CD4-positive, CD25-positive, alpha-beta regulatory T cell (primary cell): ENCODE measurements around the gene SLC19A1. TPM values are rescaled to one million over a fixed set of nuclear protein-coding genes. Genes with fewer than 3 reads are reported as not detected.

Experiments
- ATAC-seq, 2 donors: fragments of 150-1000 bp; cut with Tn5 transposase; one replicate each; pipeline ENCODE4 v1.10.0; 2021; ENCODE audit warnings: low read depth in 2 of 2, moderate number of reproducible peaks in 2 of 2, moderate library complexity in 1 of 2
- DNase-seq, 3 donors: peaks; one replicate each; pipeline versions ENCODE4 v3.0.0 to v3.0.0-alpha.2; 2012 to 2022; ENCODE audit warnings: mixed read lengths in 1 of 3
- H3K27ac ChIP-seq: one replicate; pipeline ENCODE4 v1.7.0; 2013; ENCODE audit warnings: mild to moderate bottlenecking, low read length; ENCODE audit not compliant: insufficient read depth, poor library complexity, severe bottlenecking
- H3K27me3 ChIP-seq: one replicate; pipeline ENCODE4 v1.7.0; 2013; ENCODE audit warnings: low read length; ENCODE audit not compliant: control insufficient read depth, insufficient read depth
- H3K36me3 ChIP-seq: one replicate; pipeline ENCODE4 v1.7.0; 2013; ENCODE audit warnings: mild to moderate bottlenecking, low read length, moderate library complexity; ENCODE audit not compliant: control insufficient read depth, insufficient read depth
- H3K4me1 ChIP-seq: 2 replicates; pipeline ENCODE4 v1.7.0; 2013; ENCODE audit warnings: mild to moderate bottlenecking, low read length; ENCODE audit not compliant: insufficient read depth, control insufficient read depth, poor library complexity, severe bottlenecking
- H3K4me3 ChIP-seq: one replicate; pipeline ENCODE4 v1.7.0; 2013; ENCODE audit warnings: low read depth, mild to moderate bottlenecking, low read length, moderate library complexity
- H3K9me3 ChIP-seq, 2 experiments: 1 replicate in 1 of 2; 2 replicates in 1 of 2; pipeline ENCODE4 v1.7.0; 2013; ENCODE audit warnings: low read length in 2 of 2, mild to moderate bottlenecking in 1 of 2, moderate library complexity in 1 of 2; ENCODE audit not compliant: control insufficient read depth in 2 of 2
- H3K27ac Mint-ChIP-seq, 3 donors: one replicate each; pipeline ENCODE4 v1.8.0; 2020 to 2022; ENCODE audit warnings: mild to moderate bottlenecking in 3 of 3, mixed read lengths in 3 of 3, moderate library complexity in 2 of 3
- H3K27me3 Mint-ChIP-seq: one replicate; pipeline ENCODE4 v1.8.0; 2022; ENCODE audit warnings: mild to moderate bottlenecking, mixed read lengths
- H3K36me3 Mint-ChIP-seq: one replicate; pipeline ENCODE4 v1.8.0; 2020; ENCODE audit warnings: mixed read lengths
- H3K4me1 Mint-ChIP-seq, 4 donors: one replicate each; pipeline ENCODE4 v1.8.0; 2020 to 2022; ENCODE audit warnings: mixed read lengths in 4 of 4, mild to moderate bottlenecking in 1 of 4
- H3K4me3 Mint-ChIP-seq, 4 donors: one replicate each; pipeline ENCODE4 v1.8.0; 2020 to 2022; ENCODE audit warnings: mild to moderate bottlenecking in 4 of 4, mixed read lengths in 4 of 4, moderate library complexity in 3 of 4
- H3K9me3 Mint-ChIP-seq, 7 donors: one replicate each; pipeline ENCODE4 v1.8.0; 2020 to 2022; ENCODE audit warnings: mixed read lengths in 7 of 7, mild to moderate bottlenecking in 3 of 7, moderate library complexity in 2 of 7
- polyA plus RNA-seq, 4 donors: library from polyadenylated mRNA; unstranded; fragments of 300-500 nt; fragmentation: Illumina TruSeq; gene quantifications; one replicate each; pipeline ENCODE4 v1.2.3, GENCODE V29; 2021
- total RNA-seq: library from RNA; stranded (reverse); gene quantifications from one replicate; pipeline ENCODE4 v1.2.3, GENCODE V29; 2022

Gene SLC19A1
- total and polyA plus RNA-seq, 5 donors from 2014 or later = 4.7 to 10.8 (median 5.3) TPM

DNA sequence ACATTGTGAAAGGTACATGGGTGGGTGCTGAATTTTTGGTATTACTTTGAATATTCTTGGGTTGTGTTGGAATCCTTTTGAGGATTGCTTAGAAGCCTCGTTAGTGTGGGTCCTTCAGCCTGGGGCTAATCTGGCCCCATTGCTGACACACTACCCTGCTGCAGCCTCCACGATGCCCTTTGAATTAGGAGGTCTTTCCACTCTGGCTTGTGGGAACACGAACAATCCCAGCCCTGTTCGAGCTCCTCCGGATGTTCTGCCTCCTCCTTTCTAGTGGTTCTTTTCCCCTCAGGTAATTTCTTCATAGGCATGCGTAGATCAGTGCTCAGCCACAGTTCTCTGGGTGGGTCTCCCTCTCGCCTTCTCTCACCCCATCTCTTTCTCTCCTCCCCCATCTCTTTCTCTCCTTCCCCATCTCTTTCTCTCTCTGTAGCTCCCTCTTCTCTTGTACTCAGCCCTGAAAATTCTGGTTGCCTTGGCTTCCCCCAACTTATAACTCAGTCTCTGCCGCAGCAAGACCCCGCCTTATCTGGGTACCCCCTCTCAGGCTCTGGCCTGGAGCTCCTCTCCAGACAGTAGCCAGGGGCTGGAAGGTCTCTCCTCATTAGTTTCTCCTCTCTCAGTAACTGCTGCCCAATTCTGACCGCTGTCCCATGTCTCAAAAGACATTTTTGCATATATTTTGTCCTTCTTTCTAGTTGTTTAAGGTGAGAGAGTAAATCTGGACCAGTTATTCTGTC is 46.0 kb upstream of the SLC19A1 start:
- no peak overlapping the region for H3K27ac ChIP-seq
- peaks cover 22% of the 10 kb centered on the region for H3K4me1 ChIP-seq
- H3K4me3 ChIP-seq = no peak overlapping the region
- no peaks in the 10 kb centered on the region for H3K36me3 ChIP-seq
- H3K9me3 Mint-ChIP-seq = peaks cover 5 to 23% (median 15%) of the 10 kb centered on the region in 7 donors
- H3K27ac Mint-ChIP-seq = peak overlapping the region in 1 of 3 donors; percentile 32
- H3K4me3 Mint-ChIP-seq = peak overlapping the region in 3 of 4 donors; percentile 8 to 36 (median 16)
- peaks cover 47% of the 10 kb centered on the region for H3K27me3 Mint-ChIP-seq
- H3K9me3 ChIP-seq = peaks cover 12 to 21% of the 10 kb centered on the region in 2 experiments
- DNase-seq = no peak
- H3K27me3 ChIP-seq = peaks cover 17% of the 10 kb centered on the region
- ATAC-seq = no peak
- peaks cover 0 to 4% (median 0%) of the 10 kb centered on the region in 4 donors for H3K4me1 Mint-ChIP-seq
- no peaks in the 10 kb centered on the region for H3K36me3 Mint-ChIP-seq

DNA sequence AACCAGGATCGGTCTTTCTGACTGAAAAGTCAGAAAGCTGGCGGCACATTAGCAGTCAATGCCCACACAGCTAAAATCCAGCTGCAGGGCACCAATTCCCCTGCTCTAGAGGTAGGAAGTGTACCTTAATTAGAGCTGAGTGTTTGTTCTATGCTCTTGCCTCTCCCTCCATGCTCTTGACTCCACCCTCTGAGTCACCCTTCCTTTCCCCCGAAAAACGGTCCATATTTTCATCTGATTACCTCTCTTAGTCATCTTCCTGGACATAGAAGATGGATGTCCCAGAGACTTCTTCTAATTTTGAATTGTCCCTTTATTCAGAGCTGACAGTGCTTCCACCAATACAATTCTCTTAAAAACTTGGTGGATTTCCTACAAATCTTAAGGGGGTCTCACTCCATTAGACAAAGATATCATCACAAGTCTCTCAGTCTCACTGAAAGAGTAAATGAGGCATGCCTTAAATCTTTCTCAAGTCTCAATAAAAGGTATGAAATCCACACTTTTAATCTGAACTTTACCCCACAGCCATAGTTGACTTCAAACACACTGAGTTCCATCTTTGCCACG is 44.1 kb upstream of the SLC19A1 start:
- H3K36me3 ChIP-seq = no peaks in the 10 kb centered on the region
- ATAC-seq (no peak), DNase-seq (no peak)
- Mint-ChIP-seq H3K27ac (no peak overlapping the region), H3K36me3 (no peaks in the 10 kb centered on the region), H3K9me3 (peaks cover 5 to 29% (median 18%) of the 10 kb centered on the region in 7 donors), H3K4me3 (peak overlapping the region in 1 of 4 donors; percentile 42), H3K27me3 (peaks cover 48% of the 10 kb centered on the region), H3K4me1 (no peaks in the 10 kb centered on the region)
- peaks cover 17% of the 10 kb centered on the region for H3K27me3 ChIP-seq
- no peak overlapping the region for H3K4me3 ChIP-seq
- peaks cover 6% of the 10 kb centered on the region for H3K4me1 ChIP-seq
- H3K9me3 ChIP-seq = peaks cover 18 to 21% of the 10 kb centered on the region in 2 experiments
- no peak overlapping the region for H3K27ac ChIP-seq

- Mint-ChIP-seq H3K27me3 (peaks cover 48% of the 10 kb centered on the region), H3K4me1 (no peaks in the 10 kb centered on the region), H3K4me3 (no peak overlapping the region), H3K27ac (no peak overlapping the region), H3K9me3 (peaks cover 7 to 29% (median 18%) of the 10 kb centered on the region in 7 donors), H3K36me3 (no peaks in the 10 kb centered on the region)
- Histone ChIP-seq H3K27me3 (peaks cover 17% of the 10 kb centered on the region), H3K4me1 (peaks cover 1% of the 10 kb centered on the region), H3K4me3 (no peak overlapping the region), H3K27ac (no peak overlapping the region), H3K9me3 (peaks cover 18 to 21% of the 10 kb centered on the region in 2 experiments), H3K36me3 (no peaks in the 10 kb centered on the region)
- no peak for ATAC-seq
- no peak for DNase-seq
Measured at GRCh38 chr21:45584786-45585185, 42.5 kb upstream of the SLC19A1 start.

DNA sequence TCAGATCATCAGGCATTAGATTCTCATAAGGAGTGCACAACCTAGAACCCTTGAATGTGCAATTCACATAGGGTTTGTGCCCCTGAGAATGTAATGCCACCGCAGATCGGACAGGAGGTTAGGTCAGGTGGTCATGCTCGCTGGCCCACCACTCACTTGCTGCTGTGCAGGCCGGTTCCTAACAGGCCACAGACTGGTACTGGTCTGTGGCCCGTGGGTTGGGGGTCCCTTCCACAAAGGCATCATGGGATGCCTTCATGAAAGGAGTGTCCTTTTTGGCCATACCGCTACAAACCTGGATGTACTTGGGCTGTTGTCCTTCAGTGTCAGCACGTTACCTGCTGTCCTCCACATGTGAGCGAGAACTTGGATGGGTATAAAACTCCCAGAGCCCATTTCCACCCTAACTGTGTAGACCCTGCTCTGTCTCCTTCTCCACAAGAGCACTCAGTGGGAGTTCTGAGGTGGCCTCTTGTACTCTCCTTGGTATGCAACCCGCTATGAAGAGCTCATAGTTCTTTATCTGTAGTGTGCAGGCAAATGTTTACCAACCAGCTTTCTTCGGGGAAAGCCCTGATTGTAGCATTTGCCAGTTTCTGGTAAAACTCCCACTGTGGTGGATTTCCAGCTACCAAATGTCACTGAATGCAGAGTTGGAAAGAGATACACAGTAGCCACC is 41.7 kb upstream of the SLC19A1 start:
- H3K27me3 ChIP-seq = peaks cover 17% of the 10 kb centered on the region
- no peak for DNase-seq
- H3K36me3 ChIP-seq = no peaks in the 10 kb centered on the region
- H3K27ac ChIP-seq = no peak overlapping the region
- Mint-ChIP-seq H3K27ac (no peak overlapping the region), H3K27me3 (peaks cover 47% of the 10 kb centered on the region), H3K9me3 (peaks cover 7 to 29% (median 18%) of the 10 kb centered on the region in 7 donors), H3K4me3 (no peak overlapping the region), H3K4me1 (no peaks in the 10 kb centered on the region), H3K36me3 (no peaks in the 10 kb centered on the region)
- no peak for ATAC-seq
- peaks cover 18 to 21% of the 10 kb centered on the region in 2 experiments for H3K9me3 ChIP-seq
- H3K4me3 ChIP-seq = no peak overlapping the region
- no peaks in the 10 kb centered on the region for H3K4me1 ChIP-seq

GRCh38 chr21:45582128-45582527 is 39.9 kb upstream of the SLC19A1 start:
- Histone ChIP-seq H3K4me3 (no peak overlapping the region), H3K27me3 (peaks cover 9% of the 10 kb centered on the region), H3K27ac (no peak overlapping the region), H3K9me3 (peaks cover 15 to 17% of the 10 kb centered on the region in 2 experiments), H3K4me1 (no peaks in the 10 kb centered on the region), H3K36me3 (no peaks in the 10 kb centered on the region)
- no peaks in the 10 kb centered on the region for H3K4me1 Mint-ChIP-seq
- DNase-seq (no peak), ATAC-seq (no peak)
- H3K36me3 Mint-ChIP-seq = no peaks in the 10 kb centered on the region
- H3K4me3 Mint-ChIP-seq = no peak overlapping the region
- H3K9me3 Mint-ChIP-seq = peaks cover 5 to 20% (median 9%) of the 10 kb centered on the region in 7 donors
- no peak overlapping the region for H3K27ac Mint-ChIP-seq
- H3K27me3 Mint-ChIP-seq = peaks cover 30% of the 10 kb centered on the region

DNA sequence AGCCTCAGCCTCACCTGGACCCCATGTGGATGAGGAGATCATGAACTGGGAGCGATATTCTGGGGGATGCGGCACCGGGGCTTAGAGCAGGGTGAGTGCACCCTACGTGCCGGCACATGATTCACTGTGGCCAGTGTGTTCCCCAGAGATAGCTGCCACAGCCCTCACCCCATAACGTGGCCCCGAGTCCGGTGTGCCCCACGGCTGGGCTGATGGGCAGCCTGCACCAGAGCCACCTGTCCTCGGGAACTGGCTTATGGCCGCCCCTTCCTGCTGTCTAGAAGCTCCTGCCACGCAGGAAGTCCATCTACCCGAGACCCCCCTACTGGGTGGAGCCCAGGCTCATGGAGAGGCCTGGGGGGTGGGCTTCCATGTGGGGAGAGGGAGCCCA is 39.1 kb upstream of the SLC19A1 start:
- DNase-seq = no peak
- Mint-ChIP-seq H3K4me1 (no peaks in the 10 kb centered on the region), H3K27me3 (peaks cover 21% of the 10 kb centered on the region), H3K9me3 (peaks cover under 1 to 12% (median 5%) of the 10 kb centered on the region in 7 donors), H3K4me3 (no peak overlapping the region), H3K36me3 (no peaks in the 10 kb centered on the region), H3K27ac (no peak overlapping the region)
- peaks cover 7% of the 10 kb centered on the region for H3K27me3 ChIP-seq
- no peak overlapping the region for H3K4me3 ChIP-seq
- H3K4me1 ChIP-seq = no peaks in the 10 kb centered on the region
- no peaks in the 10 kb centered on the region for H3K36me3 ChIP-seq
- ATAC-seq = no peak
- H3K27ac ChIP-seq = no peak overlapping the region
- H3K9me3 ChIP-seq = peaks cover 7 to 11% of the 10 kb centered on the region in 2 experiments

- no peaks in the 10 kb centered on the region for H3K36me3 ChIP-seq
- no peaks in the 10 kb centered on the region for H3K36me3 Mint-ChIP-seq
Measured at GRCh38 chr21:45580576-45581321, 38.5 kb upstream of the SLC19A1 start.

More at GRCh38 chr21:45580576-45581321, 38.5 kb upstream of the SLC19A1 start:
- peaks cover 1 to 6% of the 10 kb centered on the region in 2 experiments for H3K9me3 ChIP-seq
- Mint-ChIP-seq H3K9me3 (peaks cover 0 to 8% (median 2%) of the 10 kb centered on the region in 7 donors), H3K4me1 (no peaks in the 10 kb centered on the region), H3K27me3 (peaks cover 17% of the 10 kb centered on the region), H3K4me3 (no peak overlapping the region), H3K27ac (no peak overlapping the region)
- H3K27me3 ChIP-seq = peaks cover 2% of the 10 kb centered on the region
- H3K4me3 ChIP-seq = no peak overlapping the region
- DNase-seq = no peak
- no peak overlapping the region for H3K27ac ChIP-seq
- H3K4me1 ChIP-seq = no peaks in the 10 kb centered on the region
- no peak for ATAC-seq
